ENCODE data around the gene ACOX1.

Gene ACOX1

DNA sequence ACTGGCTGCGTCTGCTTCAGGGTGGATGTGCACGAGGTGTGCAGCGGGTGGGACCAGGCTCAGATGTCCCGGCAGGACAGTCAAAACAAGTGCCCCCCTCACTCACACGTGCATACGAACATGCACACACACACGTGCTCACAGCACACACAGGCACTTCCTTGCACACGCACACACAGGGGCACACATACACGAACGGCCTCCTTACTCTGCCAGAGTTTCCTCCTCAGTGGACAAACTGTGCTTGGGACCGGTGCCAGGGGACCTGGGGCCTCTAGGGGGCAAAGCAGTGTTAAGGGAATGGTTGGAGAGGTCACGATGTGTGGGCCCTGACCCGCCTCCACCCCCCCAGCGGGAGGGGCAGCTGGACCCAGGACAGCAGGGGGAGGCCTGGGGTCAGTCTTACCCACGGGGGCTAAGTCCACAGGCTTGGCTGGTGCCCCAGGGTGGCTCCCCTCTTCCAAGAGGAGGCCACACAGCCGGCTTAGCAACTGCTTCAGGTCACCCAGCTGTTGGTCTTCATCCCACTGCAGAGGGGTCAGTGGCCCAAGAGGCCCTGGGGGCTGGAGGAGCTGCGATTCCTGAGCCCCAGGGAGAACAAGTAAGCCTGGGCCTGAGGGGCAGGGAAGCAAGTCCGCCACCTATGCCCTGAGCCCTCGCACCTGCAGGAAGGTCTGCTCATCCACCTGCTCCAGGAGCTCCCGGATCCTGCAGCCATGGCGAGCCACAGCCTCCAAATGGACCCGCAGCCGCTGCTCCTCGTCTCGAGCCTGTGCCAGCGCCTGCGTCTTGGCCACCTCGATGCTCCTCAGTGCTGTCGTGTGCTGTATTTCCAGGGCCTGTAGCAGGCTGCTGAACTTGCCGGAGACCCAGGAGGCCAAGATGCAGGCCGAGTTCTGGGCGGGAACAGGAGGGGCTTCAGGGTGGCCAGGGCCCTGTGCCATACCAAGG, 87.1 kb downstream of the ACOX1 start:
- no peak for DNase-seq (ENCODE audit: low spot score)
